H1 (cell line): ENCODE measurements around the gene GPATCH2. TPM values are rescaled to one million over a fixed set of nuclear protein-coding genes. Genes with fewer than 3 reads are reported as not detected.

Experiments
- CTCF ChIA-PET: fragments of 300-600 bp; sonication (Branson Sonifier 250); formaldehyde crosslinking; loops from one replicate; lab custom pipeline; 2021; ENCODE audit not compliant: partially characterized antibody; lab: Charles Lee
- POLR2A ChIA-PET: fragments of 300-600 bp; sonication (Branson Sonifier 250); formaldehyde crosslinking; loops from one replicate; lab custom pipeline; 2021; ENCODE audit warnings: inconsistent platforms; ENCODE audit not compliant: partially characterized antibody; lab: Charles Lee
- DNase-seq, 2 experiments: peaks; one replicate each; pipeline versions ENCODE4 v3.0.0 to v3.0.0-alpha.2; 2010 to 2022; ENCODE audit warnings: low spot score in 2 of 2, low read depth in 1 of 2, mixed read lengths in 1 of 2
- FAIRE-seq: peaks from 2 replicates; lab custom pipeline; 2011; peaks lifted over from hg19 to GRCh38; lab: Jason Lieb, UNC
- H2AFZ ChIP-seq: 2 replicates; pipeline ENCODE4 v1.8.1; 2012; ENCODE audit warnings: low read length, inconsistent platforms
- H2AK5ac ChIP-seq: 2 replicates; pipeline ENCODE4 v1.6.1; 2013; ENCODE audit warnings: low read depth, low read length
- H2BK120ac ChIP-seq: replicated peaks from 2 replicates; pipeline ENCODE3; 2013; ENCODE audit warnings: low read depth, low read length, inconsistent platforms
- H2BK12ac ChIP-seq: 2 replicates; pipeline ENCODE4 v1.6.1; 2013; ENCODE audit warnings: low read depth, low read length
- H2BK15ac ChIP-seq: 2 replicates; pipeline ENCODE4 v1.6.1; 2013; ENCODE audit warnings: low read length
- H2BK20ac ChIP-seq: 2 replicates; pipeline ENCODE4 v1.6.1; 2013; ENCODE audit warnings: low read length
- H2BK5ac ChIP-seq: 2 replicates; pipeline ENCODE4 v1.6.1; 2013; ENCODE audit warnings: low read depth, low read length
- H3K14ac ChIP-seq: 2 replicates; pipeline ENCODE4 v1.6.1; 2013; ENCODE audit warnings: inconsistent platforms; ENCODE audit not compliant: insufficient read length
- H3K18ac ChIP-seq: 2 replicates; pipeline ENCODE4 v1.6.1; 2013; ENCODE audit warnings: low read length; ENCODE audit errors: extremely low read depth
- H3K23ac ChIP-seq: 2 replicates; pipeline ENCODE4 v1.6.1; 2013; ENCODE audit warnings: inconsistent platforms; ENCODE audit not compliant: insufficient read length
- H3K23me2 ChIP-seq: 2 replicates; pipeline ENCODE4 v1.6.1; 2013; ENCODE audit warnings: low read depth, low read length
- H3K27ac ChIP-seq: 2 replicates; pipeline ENCODE4 v1.6.1; 2011; ENCODE audit warnings: low read depth, low read length, inconsistent platforms
- H3K27me3 ChIP-seq, 4 experiments: replicated peaks in 1 of 4; 1 replicate in 1 of 4; 2 replicates in 3 of 4; pipeline versions ENCODE4 v1.6.1 to v1.8.1; 2011 to 2013; ENCODE audit warnings: low read length in 3 of 4, mild to moderate bottlenecking in 3 of 4, inconsistent platforms in 2 of 4, mixed read lengths in 2 of 4, moderate library complexity in 1 of 4; ENCODE audit not compliant: control insufficient read depth in 3 of 4, insufficient read depth in 3 of 4; ENCODE audit errors: extremely low read depth in 1 of 4
- H3K36me3 ChIP-seq, 4 experiments: 2 replicates each; pipeline versions ENCODE4 v1.6.1 to v1.8.1; 2011 to 2013; ENCODE audit warnings: mild to moderate bottlenecking in 4 of 4, low read length in 3 of 4, moderate library complexity in 2 of 4, control low read depth in 1 of 4, inconsistent platforms in 1 of 4; ENCODE audit not compliant: insufficient read depth in 4 of 4, control insufficient read depth in 2 of 4
- H3K4ac ChIP-seq: replicated peaks from 2 replicates; pipeline ENCODE3; 2013; ENCODE audit warnings: low read length, low read depth, mixed read lengths, inconsistent platforms; ENCODE audit not compliant: insufficient read length
- H3K4me1 ChIP-seq, 4 experiments: replicated peaks in 1 of 4; 1 replicate in 1 of 4; 2 replicates in 3 of 4; pipeline versions ENCODE4 v1.6.1 to v1.8.1; 2011 to 2013; ENCODE audit warnings: low read length in 3 of 4, inconsistent platforms in 2 of 4, mixed read lengths in 1 of 4; ENCODE audit not compliant: insufficient read depth in 4 of 4, control insufficient read depth in 3 of 4
- H3K4me2 ChIP-seq, 2 experiments: 2 replicates each; pipeline versions ENCODE4 v1.6.1 to v1.8.1; 2011 to 2013; ENCODE audit warnings: low read depth in 2 of 2, low read length in 2 of 2, control low read depth in 1 of 2, inconsistent platforms in 1 of 2, mild to moderate bottlenecking in 1 of 2; ENCODE audit not compliant: insufficient read depth in 1 of 2
- H3K4me3 ChIP-seq, 4 experiments: fragments of 200-600, 300-600 bp in 1 of 4; sonication (generic), shearing (Covaris generic), sonication (Bioruptor Twin) in 1 of 4; 2 replicates each; pipeline versions ENCODE4 v1.5.1 to v1.8.1; 2011 to 2016; ENCODE audit warnings: low read length in 4 of 4, low read depth in 3 of 4, control low read depth in 2 of 4, inconsistent platforms in 2 of 4, mild to moderate bottlenecking in 2 of 4, mixed read lengths in 1 of 4, moderate library complexity in 1 of 4; ENCODE audit not compliant: insufficient read depth in 2 of 4; ENCODE audit errors: extremely low read depth in 1 of 4
- H3K56ac ChIP-seq: replicated peaks from 2 replicates; pipeline ENCODE3; 2013; ENCODE audit warnings: low read depth, mild to moderate bottlenecking, mixed read lengths, low read length, inconsistent platforms; ENCODE audit not compliant: insufficient read length
- H3K79me1 ChIP-seq: 2 replicates; pipeline ENCODE4 v1.6.1; 2013; ENCODE audit warnings: low read depth, low read length, control low read depth
- H3K79me2 ChIP-seq, 2 experiments: 2 replicates each; pipeline versions ENCODE4 v1.6.1 to v1.8.1; 2012 to 2013; ENCODE audit warnings: low read length in 2 of 2, mild to moderate bottlenecking in 2 of 2, inconsistent platforms in 1 of 2; ENCODE audit not compliant: insufficient read depth in 2 of 2, control insufficient read depth in 1 of 2
- H3K9ac ChIP-seq, 4 experiments: replicated peaks in 1 of 4; 1 replicate in 1 of 4; 2 replicates in 3 of 4; pipeline versions ENCODE4 v1.6.1 to v1.8.1; 2011 to 2013; ENCODE audit warnings: low read depth in 3 of 4, low read length in 3 of 4, control low read depth in 2 of 4, mild to moderate bottlenecking in 2 of 4, moderate library complexity in 2 of 4, inconsistent platforms in 1 of 4; ENCODE audit errors: extremely low read depth in 1 of 4
- H3K9me3 ChIP-seq, 2 experiments: 2 replicates each; pipeline versions ENCODE4 v1.6.1 to v1.8.1; 2012 to 2013; ENCODE audit warnings: mild to moderate bottlenecking in 2 of 2, moderate library complexity in 2 of 2, control low read depth in 1 of 2, inconsistent platforms in 1 of 2, low read depth in 1 of 2, low read length in 1 of 2, mixed read lengths in 1 of 2; ENCODE audit not compliant: insufficient read depth in 2 of 2
- H4K20me1 ChIP-seq, 2 experiments: replicated peaks in 1 of 2; 2 replicates each; pipeline versions ENCODE3 to v1.8.1; 2011 to 2013; ENCODE audit warnings: inconsistent platforms in 2 of 2, low read length in 2 of 2, mild to moderate bottlenecking in 1 of 2; ENCODE audit not compliant: insufficient read depth in 2 of 2, control insufficient read depth in 1 of 2
- H4K5ac ChIP-seq: 2 replicates; pipeline ENCODE4 v1.6.1; 2013; ENCODE audit warnings: low read length, low read depth, mixed read lengths, inconsistent platforms; ENCODE audit not compliant: insufficient read length
- H4K8ac ChIP-seq: 2 replicates; pipeline ENCODE4 v1.8.0; 2013; ENCODE audit warnings: mild to moderate bottlenecking, moderate library complexity, low read length, inconsistent platforms; ENCODE audit not compliant: insufficient read depth; ENCODE audit errors: extremely low read depth
- H4K91ac ChIP-seq: replicated peaks from 2 replicates; pipeline ENCODE3; 2013; ENCODE audit warnings: low read length, mixed read lengths, inconsistent platforms; ENCODE audit not compliant: insufficient read length
- KDM4A ChIP-seq: IDR thresholded peaks from one replicate; pipeline ENCODE4 v1.7.1; 2012; ENCODE audit warnings: low read depth, mild to moderate bottlenecking, moderate library complexity, low read length, inconsistent platforms; ENCODE audit not compliant: severe bottlenecking
- NRF1 ChIP-seq: IDR thresholded peaks from 2 replicates; pipeline ENCODE4 v1.6.1; 2011; ENCODE audit warnings: mild to moderate bottlenecking, low read depth, low read length, improper control_type of control experiment
- POLR2AphosphoS5 ChIP-seq: IDR thresholded peaks from 2 replicates; pipeline ENCODE4 v1.6.1; 2011; ENCODE audit warnings: low read depth, low read length
- RBBP5 ChIP-seq: IDR thresholded peaks from 2 replicates; pipeline ENCODE4 v1.7.1; 2012; ENCODE audit warnings: low read depth, mild to moderate bottlenecking, inconsistent platforms, low read length, moderate library complexity, borderline replicate concordance
- polyA plus RNA-seq, 7 experiments: library from polyadenylated mRNA; depleted of rRNA in 3 of 7; stranded (reverse) in 5 of 7; unstranded in 2 of 7; fragments of >200 nt in 5 of 7; fragments of 200-250 nt in 2 of 7; gene quantifications; 1 replicate in 5 of 7; 2 replicates in 1 of 7; 4 replicates in 1 of 7; pipeline versions ENCODE4 v1.2.1 to v1.2.3, GENCODE V29; 2011 to 2013; ENCODE audit warnings: missing spikeins in 2 of 7, mixed read lengths in 2 of 7
- total RNA-seq: library from RNA; stranded (reverse); fragmentation: NEBNext Ultra II Directional; extraction: Animal tissue kit (Norgen Biotek cat#: 25700); gene quantifications from 2 replicates; pipeline ENCODE4 v1.2.1, GENCODE V29; 2021

Gene GPATCH2
- total and polyA plus RNA-seq, 2 of the 8 experiments (the other 6 are each of a cell fraction or from before 2014, with no cell fraction given): 3.9 to 13.1 TPM

DNA sequence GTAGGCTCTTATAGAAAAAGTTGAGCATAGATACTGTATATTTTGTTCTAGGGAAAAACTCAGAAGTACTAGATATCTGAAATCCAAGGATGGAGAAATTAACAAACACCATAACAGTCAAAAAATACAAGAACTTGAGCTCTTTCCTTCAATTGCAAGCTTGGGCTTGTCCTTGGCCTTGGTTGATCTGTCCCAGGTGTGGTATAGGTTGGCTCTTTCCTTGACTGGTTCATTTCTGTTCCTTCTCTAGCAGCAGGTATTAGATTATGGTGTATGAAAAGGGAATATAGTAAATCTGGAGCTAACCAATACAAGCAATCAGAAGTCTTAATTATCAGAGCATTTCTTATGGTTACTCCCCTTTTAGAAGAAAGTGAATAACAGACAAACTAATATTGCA is 198.6 kb downstream of the GPATCH2 start:
- Histone ChIP-seq H3K56ac (no peak overlapping the region), H3K23ac (no peak overlapping the region), H3K23me2 (no peaks in the 10 kb centered on the region), H2BK5ac (no peak overlapping the region), H3K9ac (no peak overlapping the region), H2BK12ac (no peak overlapping the region), H4K20me1 (no peaks in the 10 kb centered on the region), H3K4me2 (no peak overlapping the region), H4K8ac (no peak overlapping the region), H2AK5ac (no peak overlapping the region), H4K5ac (no peak overlapping the region), H3K18ac (no peak overlapping the region), H3K79me1 (no peaks in the 10 kb centered on the region), H3K4me3 (no peak overlapping the region), H3K9me3 (no peaks in the 10 kb centered on the region), H3K27ac (no peak overlapping the region), H3K27me3 (peaks cover 0 to 2% (median 0%) of the 10 kb centered on the region in 4 experiments; a peak in 1 of 7 replicates), H3K14ac (no peak overlapping the region), H2BK120ac (no peak overlapping the region), H3K4ac (no peak overlapping the region), H3K4me1 (peaks cover 0 to 4% (median 1%) of the 10 kb centered on the region in 4 experiments; a peak in 2 of 7 replicates), H3K79me2 (no peaks in the 10 kb centered on the region), H4K91ac (no peak overlapping the region), H2BK20ac (no peak overlapping the region), H3K36me3 (no peaks in the 10 kb centered on the region), H2AFZ (no peak overlapping the region), H2BK15ac (no peak overlapping the region)
- DNase-seq (no peak), FAIRE-seq (no peak)
- TF ChIP-seq POLR2AphosphoS5 (no peak), RBBP5 (no peak), KDM4A (no peak), NRF1 (no peak)
- CTCF ChIA-PET: no interaction called here
- POLR2A ChIA-PET: no interaction called here
